NCI-H128 (cell line): ENCODE results near the gene DPF3.

Source experiments
- DNase-seq: peaks from one replicate; lab custom pipeline; 2025; ENCODE audit not compliant: unreplicated experiment; lab: John Stamatoyannopoulos, UW

The DPF3 gene

GRCh38 chr14:72686101-72686500 lies 207.8 kb downstream of the DPF3 start:
- no peak for DNase-seq

DNA sequence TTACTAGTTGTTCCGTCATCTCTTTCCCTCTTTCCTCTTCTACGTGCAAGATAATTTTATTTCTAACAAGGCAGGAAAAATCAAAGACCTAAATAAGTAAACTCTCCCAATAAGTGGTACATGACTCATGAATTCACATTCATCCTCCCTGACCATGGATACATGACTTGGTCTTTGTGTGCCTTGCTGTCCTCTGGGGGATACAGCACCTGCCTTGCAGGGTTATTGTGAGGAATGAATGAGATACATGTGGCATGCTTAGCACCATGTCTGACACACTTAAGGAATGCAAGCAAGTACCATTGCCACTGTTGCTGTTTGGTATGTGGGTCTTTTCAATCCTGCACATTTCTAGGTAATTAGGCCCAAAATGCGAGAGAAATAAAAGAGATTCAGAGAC lies 208.4 kb downstream of the DPF3 start:
- no peak for DNase-seq

- no peak for DNase-seq
Observed at GRCh38 chr14:72683787-72684186, 210.1 kb downstream of the DPF3 start.

GRCh38 chr14:72682188-72682587 lies 211.7 kb downstream of the DPF3 start:
- no peak for DNase-seq

DNA sequence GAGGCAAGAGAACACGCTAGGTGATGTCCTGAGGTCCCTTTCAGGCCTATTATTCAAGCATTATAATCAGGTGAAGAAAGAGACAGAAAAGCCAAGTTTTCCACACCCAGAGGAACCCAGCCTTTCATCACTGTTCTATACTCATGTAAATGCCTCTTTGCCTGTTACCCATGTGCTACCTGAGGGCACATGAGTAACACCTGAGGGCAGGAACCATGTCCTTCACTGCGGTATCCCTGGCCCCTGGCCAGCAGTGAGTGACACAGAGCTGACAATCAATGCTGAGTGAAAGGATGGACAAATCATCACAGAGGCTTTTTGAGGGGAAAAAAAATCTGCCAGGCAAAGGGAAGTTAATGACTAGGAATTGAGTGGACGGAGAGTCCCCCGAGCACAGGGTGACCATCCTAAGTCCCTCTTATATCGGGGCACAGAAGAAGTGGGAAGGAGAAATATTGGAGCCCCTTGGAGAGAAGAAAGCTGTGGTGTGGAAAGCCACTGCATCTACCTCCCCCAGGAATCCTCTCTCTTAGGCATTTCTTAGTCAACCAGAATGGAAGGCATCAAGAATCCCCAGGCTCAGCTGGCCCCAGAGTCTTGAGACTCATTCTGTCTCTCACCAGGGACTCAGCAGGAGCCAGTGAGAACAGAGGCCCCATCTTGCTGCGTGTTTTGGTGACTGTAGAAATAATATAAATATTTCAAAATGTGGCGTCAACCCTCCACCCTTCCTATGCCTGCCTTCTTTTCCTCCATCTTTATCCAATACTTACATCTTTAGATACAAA lies 212.9 kb downstream of the DPF3 start:
- no peak for DNase-seq

- DNase-seq, result no peak
Observed at GRCh38 chr14:72679536-72680151, 214.3 kb downstream of the DPF3 start.

DNA sequence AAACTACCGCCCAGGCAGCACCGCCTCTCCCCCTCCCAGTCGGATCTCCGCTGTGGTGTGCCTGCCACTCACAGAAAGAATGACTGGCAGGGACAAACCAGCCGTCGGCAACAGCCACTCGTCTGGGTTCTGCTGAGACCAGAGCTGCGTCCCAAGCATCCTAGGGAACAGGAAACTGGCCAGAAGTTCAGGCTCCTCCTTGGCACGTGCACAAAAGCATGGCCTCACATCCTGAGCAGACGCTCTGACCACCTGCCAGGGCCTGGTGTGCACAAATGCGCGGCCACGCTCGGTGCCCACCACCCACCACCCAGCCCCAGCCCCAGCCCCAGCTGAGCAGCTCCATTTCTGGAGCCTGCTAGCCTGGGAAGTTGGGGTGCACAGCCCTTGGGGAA lies 214.8 kb downstream of the DPF3 start:
- no peak for DNase-seq

GRCh38 chr14:72678356-72678755 lies 215.5 kb downstream of the DPF3 start:
- no peak for DNase-seq

GRCh38 chr14:72677664-72678063 lies 216.2 kb downstream of the DPF3 start:
- no peak for DNase-seq

GRCh38 chr14:72675126-72675525 lies 218.8 kb downstream of the DPF3 start:
- DNase-seq, result no peak

DNA sequence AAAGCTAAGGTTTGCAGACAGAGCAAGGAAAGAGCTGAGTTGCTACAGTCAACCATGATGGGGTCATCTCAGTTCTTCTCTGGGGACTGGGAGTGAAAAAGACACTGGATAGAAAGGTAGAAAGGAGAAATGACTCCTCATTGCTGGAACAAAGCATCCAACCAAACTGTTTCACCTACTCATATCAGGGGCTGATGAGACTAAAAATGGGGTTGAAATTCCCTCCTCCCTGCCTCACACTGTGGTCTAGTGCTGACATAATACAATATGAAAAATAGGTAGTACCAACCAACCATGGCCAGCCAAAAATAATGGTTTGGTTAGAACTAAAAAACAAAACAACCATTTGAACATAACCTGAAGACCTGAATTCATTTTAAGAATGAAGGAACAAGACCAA lies 220.7 kb downstream of the DPF3 start:
- DNase-seq, result no peak

DNA sequence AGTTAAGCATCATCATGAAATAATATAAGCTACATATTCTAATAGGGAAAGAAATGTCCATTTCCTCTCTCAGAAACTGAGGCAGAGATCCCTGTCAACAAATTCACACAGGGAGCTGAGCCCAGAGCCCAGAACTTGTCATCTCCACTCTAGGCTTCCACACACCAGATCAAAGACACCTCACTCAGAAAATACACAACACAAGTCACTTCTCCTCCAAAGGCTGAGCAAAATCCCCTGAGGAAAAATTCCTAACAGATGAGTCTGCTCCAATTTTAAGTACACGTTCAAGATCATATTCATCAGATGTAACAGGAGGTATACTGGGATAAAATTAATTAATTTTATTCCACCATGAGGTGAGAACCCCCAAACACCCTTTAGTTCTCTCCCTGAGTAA lies 227.3 kb downstream of the DPF3 start:
- no peak for DNase-seq

- DNase-seq, result no peak
Observed at GRCh38 chr14:72665259-72665658, 228.6 kb downstream of the DPF3 start.

DNA sequence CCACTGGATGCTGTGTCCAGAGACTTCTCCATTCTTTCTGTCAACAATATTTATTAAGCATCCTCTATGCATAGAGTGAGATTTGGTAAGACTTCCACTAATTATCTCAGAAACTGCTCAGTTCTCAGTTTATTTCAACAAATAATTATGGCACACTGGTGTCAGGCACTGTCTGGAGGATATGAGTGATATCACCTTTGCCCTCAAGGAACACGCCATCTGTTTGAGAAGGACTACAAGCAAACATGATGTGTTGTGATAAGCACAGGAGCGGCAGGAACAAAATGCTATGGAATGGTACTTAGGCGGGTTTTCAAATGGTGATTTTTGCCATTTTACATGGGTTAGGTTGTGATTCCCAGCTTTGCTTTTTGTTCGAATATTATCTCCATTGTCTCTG lies 229.2 kb downstream of the DPF3 start:
- no peak for DNase-seq

GRCh38 chr14:72663956-72664650 lies 229.8 kb downstream of the DPF3 start:
- DNase-seq, result no peak

DNA sequence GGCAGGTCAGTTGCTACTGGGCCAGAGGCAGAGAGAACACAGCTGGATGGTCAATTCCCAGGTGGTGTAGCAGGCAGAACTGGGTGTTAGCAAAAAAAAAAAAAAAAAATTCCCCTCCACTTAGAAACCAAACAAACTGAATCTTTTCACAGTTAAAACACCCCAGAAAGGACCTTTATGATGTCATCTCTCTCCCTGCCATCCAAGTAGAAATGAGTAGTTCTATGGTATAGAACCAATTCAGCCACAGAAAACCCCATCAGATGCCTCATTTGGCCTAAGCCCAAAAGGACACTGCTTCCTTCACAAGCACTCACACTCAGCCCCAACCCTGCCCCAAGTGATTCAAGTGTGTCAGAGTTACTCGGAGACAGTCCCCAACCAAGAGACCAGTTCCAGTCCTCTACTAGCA lies 230.8 kb downstream of the DPF3 start:
- no peak for DNase-seq

DNA sequence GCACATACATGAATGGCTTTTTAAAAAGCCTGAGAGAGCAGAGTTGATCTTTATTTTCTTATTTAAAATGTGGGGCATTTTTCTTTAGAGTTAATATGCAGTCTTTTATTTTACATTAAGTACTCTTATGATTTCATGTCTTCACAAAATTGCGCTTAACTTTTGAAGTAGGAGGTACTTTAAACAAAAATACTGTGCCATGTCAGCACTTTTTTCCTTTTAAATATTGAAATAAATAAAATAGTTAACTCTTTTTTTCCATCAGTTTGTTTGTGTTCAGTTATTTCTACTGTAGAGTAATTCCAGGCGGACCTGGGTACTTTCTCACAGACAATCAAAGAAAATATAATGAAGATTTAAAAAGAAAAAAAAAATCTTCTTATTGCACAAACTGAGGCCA lies 231.7 kb downstream of the DPF3 start:
- DNase-seq, result no peak

DNA sequence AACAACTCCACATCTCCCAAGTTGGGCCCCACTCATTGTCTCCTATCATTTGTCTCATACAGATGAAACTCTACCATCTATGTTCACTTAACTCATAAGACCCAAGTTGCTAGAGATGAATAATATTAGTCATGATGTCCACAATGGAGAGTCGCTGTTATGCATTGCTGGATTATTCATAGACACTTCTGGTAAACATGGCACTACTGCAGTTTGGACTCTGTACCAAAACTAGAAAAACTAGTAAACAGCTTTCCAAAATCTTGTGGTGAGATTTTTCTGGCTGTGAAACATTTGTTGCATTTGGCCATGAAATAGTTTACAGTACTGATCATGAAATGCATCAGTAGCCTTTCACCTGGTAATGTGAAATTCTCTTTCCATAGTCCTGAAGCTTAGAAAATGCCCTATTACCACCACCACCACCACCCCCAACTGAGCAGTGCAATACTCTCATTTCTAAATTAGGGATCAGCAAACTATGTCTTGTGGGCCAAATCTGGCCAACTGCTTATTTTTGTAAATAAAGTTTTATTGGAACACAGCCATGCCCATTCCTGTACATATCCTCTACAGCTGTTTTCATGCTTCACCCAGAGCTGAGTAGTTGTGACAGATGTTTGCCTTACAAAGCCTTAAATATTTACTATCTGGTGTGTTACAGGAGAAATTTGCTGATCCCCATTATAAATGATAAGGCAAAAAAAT lies 236.5 kb downstream of the DPF3 start:
- no peak for DNase-seq

GRCh38 chr14:72653026-72653425 lies 240.9 kb downstream of the DPF3 start:
- DNase-seq, result no peak

GRCh38 chr14:72652179-72652578 lies 241.7 kb downstream of the DPF3 start:
- DNase-seq, result no peak

DNA sequence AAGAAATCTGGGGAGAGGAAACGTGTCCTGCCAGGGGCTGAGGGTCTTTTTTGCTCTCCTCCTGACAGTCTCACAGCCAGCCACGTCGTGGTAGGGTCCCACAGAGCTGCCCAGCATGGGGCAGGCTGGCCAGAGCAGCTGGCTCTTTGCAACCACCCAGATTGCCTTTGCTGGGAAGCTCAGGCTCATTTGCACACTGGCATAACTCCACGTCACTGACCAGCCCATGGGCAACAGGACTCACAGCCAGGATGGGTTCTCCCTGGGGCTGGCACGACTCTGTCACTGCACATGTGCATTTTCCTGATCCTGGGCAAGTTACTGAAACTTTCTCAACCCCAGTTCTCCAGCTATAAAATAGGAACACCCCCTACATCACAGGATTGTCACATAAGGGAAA lies 242.2 kb downstream of the DPF3 start:
- DNase-seq, result no peak

DNA sequence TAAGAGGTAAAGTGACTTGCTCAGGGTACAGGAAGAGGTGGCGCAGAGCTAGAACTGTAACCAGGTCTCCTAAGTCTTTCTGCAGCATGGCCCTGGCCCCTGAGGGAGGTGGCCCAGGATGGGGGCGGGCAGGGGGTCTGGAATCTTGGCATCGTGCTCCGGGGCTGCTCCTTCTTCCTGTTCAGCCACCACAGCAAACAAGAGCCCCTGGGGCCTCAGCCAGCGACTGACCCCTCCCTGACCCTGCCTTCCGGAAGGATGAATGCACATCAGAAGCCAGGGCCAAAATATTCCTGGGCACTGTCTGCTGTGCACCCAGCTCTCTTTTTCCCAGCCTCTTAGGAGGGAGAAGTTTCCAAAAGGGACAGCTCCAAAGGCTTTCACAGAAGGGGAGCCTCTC lies 242.8 kb downstream of the DPF3 start:
- no peak for DNase-seq
